Trophoblast cell (in vitro differentiated cells and primary cell): ENCODE measurements around the gene VEGFD.

Experiments used
- DNase-seq, 2 donors: peaks; one replicate each; pipeline ENCODE4 v3.0.0-alpha.2; 2016
- H2AFZ ChIP-seq: 2 replicates; pipeline ENCODE4 v1.6.1; 2013; ENCODE audit warnings: low read length, moderate library complexity, mild to moderate bottlenecking; ENCODE audit not compliant: insufficient read depth, poor library complexity
- H2AK5ac ChIP-seq: 2 replicates; pipeline ENCODE4 v1.6.1; 2013; ENCODE audit warnings: mild to moderate bottlenecking, low read length
- H2BK120ac ChIP-seq: 2 replicates; pipeline ENCODE4 v1.6.1; 2013; ENCODE audit warnings: low read length, mild to moderate bottlenecking, moderate library complexity; ENCODE audit not compliant: insufficient read depth, poor library complexity
- H2BK12ac ChIP-seq: 2 replicates; pipeline ENCODE4 v1.6.1; 2013; ENCODE audit warnings: mild to moderate bottlenecking, low read length, moderate library complexity
- H2BK5ac ChIP-seq: 2 replicates; pipeline ENCODE4 v1.6.1; 2013; ENCODE audit warnings: low read length, low read depth, moderate library complexity, mild to moderate bottlenecking; ENCODE audit not compliant: poor library complexity
- H3K14ac ChIP-seq: 2 replicates; pipeline ENCODE4 v1.6.1; 2013; ENCODE audit warnings: mild to moderate bottlenecking, low read length
- H3K18ac ChIP-seq: 2 replicates; pipeline ENCODE4 v1.6.1; 2013; ENCODE audit warnings: mild to moderate bottlenecking, low read length
- H3K23ac ChIP-seq: 2 replicates; pipeline ENCODE4 v1.6.1; 2013; ENCODE audit warnings: low read length
- H3K27ac ChIP-seq: 2 replicates; pipeline ENCODE4 v1.5.1; 2013; ENCODE audit warnings: low read depth, mild to moderate bottlenecking, inconsistent platforms, low read length, moderate library complexity
- H3K27me3 ChIP-seq: 2 replicates; pipeline ENCODE4 v1.6.1; 2013; ENCODE audit warnings: inconsistent platforms, mild to moderate bottlenecking, low read length, moderate library complexity; ENCODE audit not compliant: insufficient read depth
- H3K36me3 ChIP-seq, 2 experiments: 1 replicate in 1 of 2; 2 replicates in 1 of 2; pipeline ENCODE4 v1.6.1; 2013; ENCODE audit warnings: low read length in 2 of 2, mild to moderate bottlenecking in 2 of 2, moderate library complexity in 1 of 2; ENCODE audit not compliant: insufficient read depth in 2 of 2, control insufficient read depth in 1 of 2
- H3K4ac ChIP-seq: 2 replicates; pipeline ENCODE4 v1.6.1; 2013; ENCODE audit warnings: low read depth, mild to moderate bottlenecking, low read length, moderate library complexity
- H3K4me1 ChIP-seq, 2 experiments: 1 replicate in 1 of 2; 2 replicates in 1 of 2; pipeline ENCODE4 v1.6.1; 2013; ENCODE audit warnings: low read length in 2 of 2, mild to moderate bottlenecking in 2 of 2, moderate library complexity in 1 of 2; ENCODE audit not compliant: insufficient read depth in 2 of 2, control insufficient read depth in 1 of 2
- H3K4me2 ChIP-seq: 2 replicates; pipeline ENCODE4 v1.6.1; 2013; ENCODE audit warnings: inconsistent platforms, mild to moderate bottlenecking, low read length, moderate library complexity
- H3K4me3 ChIP-seq: 2 replicates; pipeline ENCODE4 v1.5.1; 2013; ENCODE audit warnings: mild to moderate bottlenecking, low read depth, low read length, inconsistent platforms
- H3K79me1 ChIP-seq: one replicate; pipeline ENCODE4 v1.6.1; 2013; ENCODE audit warnings: low read length
- H3K79me2 ChIP-seq: 2 replicates; pipeline ENCODE4 v1.6.1; 2013; ENCODE audit warnings: low read length, mild to moderate bottlenecking; ENCODE audit not compliant: control insufficient read depth, insufficient read depth, poor library complexity
- H3K9ac ChIP-seq: 2 replicates; pipeline ENCODE4 v1.6.1; 2013; ENCODE audit warnings: mild to moderate bottlenecking, low read length
- H3K9me3 ChIP-seq: 2 replicates; pipeline ENCODE4 v1.6.1; 2013; ENCODE audit warnings: low read depth, mild to moderate bottlenecking, control low read depth, inconsistent platforms, low read length; ENCODE audit not compliant: insufficient read depth
- H4K12ac ChIP-seq: 2 replicates; pipeline ENCODE4 v1.6.1; 2013; ENCODE audit warnings: low read depth, mild to moderate bottlenecking, low read length, moderate library complexity
- H4K8ac ChIP-seq: 2 replicates; pipeline ENCODE4 v1.6.1; 2013; ENCODE audit warnings: low read depth, mild to moderate bottlenecking, low read length, moderate library complexity
- H4K91ac ChIP-seq: one replicate; pipeline ENCODE4 v1.6.1; 2013; ENCODE audit warnings: low read depth, mild to moderate bottlenecking, low read length, moderate library complexity
- WGBS: extraction: QIAGEN DNeasy Blood & Tissue Kit; methylation state at CpG from one replicate; pipeline ENCODE4 v1.1.7; 2013; ENCODE audit warnings: missing lambda C conversion rate; ENCODE audit not compliant: insufficient read length, insufficient coverage; ENCODE audit errors: extremely low coverage; 5-methylcytosine and 5-hydroxymethylcytosine counted together

The VEGFD gene

DNA sequence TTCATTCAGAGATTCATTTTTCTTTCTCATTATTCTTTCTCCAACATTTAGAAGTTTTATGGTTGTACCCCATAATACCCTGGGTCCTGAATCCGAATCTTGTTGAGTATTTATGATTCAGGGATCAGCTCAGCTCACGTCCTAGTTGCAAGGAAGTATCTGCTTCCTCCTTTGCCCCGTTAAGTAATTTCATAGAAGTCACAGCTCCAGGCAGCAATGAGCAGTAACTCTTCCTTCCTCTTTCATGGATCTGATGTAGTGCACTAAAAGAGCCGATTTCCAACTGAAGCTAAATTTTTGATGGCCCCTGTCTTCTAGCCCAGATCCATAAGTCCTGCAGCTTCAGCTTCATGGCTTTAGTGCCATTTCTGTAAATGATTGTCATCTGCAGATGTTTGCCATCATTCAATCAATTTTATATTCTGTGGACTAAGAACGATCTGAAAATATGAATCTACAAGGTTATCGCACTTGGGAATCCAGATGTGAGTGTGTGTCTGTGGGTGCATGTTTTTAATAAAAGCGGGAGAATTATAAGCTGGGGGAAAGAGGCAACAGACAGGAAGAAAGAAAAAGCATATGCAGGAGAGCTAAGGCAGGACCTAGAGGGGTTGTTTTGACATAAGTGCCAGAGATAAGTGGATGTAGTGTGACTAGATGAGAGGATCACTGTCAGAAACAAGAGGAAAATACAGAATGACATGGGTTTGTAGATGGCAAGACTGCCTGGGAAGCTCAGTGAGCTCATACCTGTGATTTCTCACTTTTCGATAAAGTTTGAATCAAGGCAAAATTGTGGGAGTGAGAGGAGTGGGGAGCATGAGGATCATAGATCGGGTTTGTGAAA, 17.5 kb downstream of the VEGFD start:
- no peaks in the 10 kb centered on the region for H3K36me3 ChIP-seq
- no peak overlapping the region for H3K4ac ChIP-seq
- no peak overlapping the region for H3K23ac ChIP-seq
- no peak overlapping the region for H3K9ac ChIP-seq
- H2BK120ac ChIP-seq, result no peak overlapping the region
- H3K9me3 ChIP-seq, result no peaks in the 10 kb centered on the region
- no peak overlapping the region for H2AK5ac ChIP-seq
- no peak overlapping the region for H4K12ac ChIP-seq
- no peak overlapping the region for H3K18ac ChIP-seq
- no CpG with 5 or more reads among the region's 9 CpGs for WGBS
- H3K79me2 ChIP-seq, result no peaks in the 10 kb centered on the region
- DNase-seq, result no peak
- no peaks in the 10 kb centered on the region for H3K27me3 ChIP-seq
- H3K14ac ChIP-seq, result no peak overlapping the region
- no peak overlapping the region for H4K8ac ChIP-seq
- H4K91ac ChIP-seq, result no peak overlapping the region
- no peak overlapping the region for H2AFZ ChIP-seq
- no peak overlapping the region for H3K4me3 ChIP-seq
- H3K4me1 ChIP-seq, result no peaks in the 10 kb centered on the region
- H3K27ac ChIP-seq, result no peak overlapping the region
- no peak overlapping the region for H2BK5ac ChIP-seq
- no peak overlapping the region for H3K4me2 ChIP-seq
- H3K79me1 ChIP-seq, result no peaks in the 10 kb centered on the region
- no peak overlapping the region for H2BK12ac ChIP-seq

DNA sequence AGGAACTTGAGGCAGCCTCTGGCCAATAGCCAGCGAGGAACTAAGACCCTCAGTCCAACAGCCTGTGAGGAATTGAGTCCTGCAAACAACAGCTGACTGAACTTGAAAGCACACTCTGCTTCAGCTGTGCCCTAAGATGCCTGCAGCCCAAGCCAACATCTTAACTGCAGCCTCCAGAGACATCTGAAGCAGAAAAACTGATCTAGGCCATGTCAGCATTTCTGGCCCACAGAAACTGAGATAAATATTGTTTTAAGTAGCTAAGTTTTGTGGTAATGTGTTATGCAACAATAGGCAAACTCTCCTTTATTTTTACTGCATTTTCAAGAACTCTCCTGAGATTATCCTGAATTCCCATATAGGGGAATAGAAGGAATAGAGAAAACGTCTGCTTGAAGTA, 24.5 kb downstream of the VEGFD start:
- Histone ChIP-seq H3K79me1 (no peaks in the 10 kb centered on the region), H2AFZ (no peak overlapping the region), H3K4me3 (no peak overlapping the region), H3K36me3 (no peaks in the 10 kb centered on the region), H4K8ac (no peak overlapping the region), H3K14ac (no peak overlapping the region), H2BK5ac (no peak overlapping the region), H3K4me2 (no peak overlapping the region), H2BK12ac (no peak overlapping the region), H2AK5ac (no peak overlapping the region), H3K23ac (no peak overlapping the region), H4K91ac (no peak overlapping the region), H3K27ac (no peak overlapping the region), H3K79me2 (no peaks in the 10 kb centered on the region), H3K27me3 (no peaks in the 10 kb centered on the region), H3K9me3 (no peaks in the 10 kb centered on the region), H3K18ac (no peak overlapping the region), H3K9ac (no peak overlapping the region), H3K4me1 (no peaks in the 10 kb centered on the region), H2BK120ac (no peak overlapping the region), H3K4ac (no peak overlapping the region), H4K12ac (no peak overlapping the region)
- no peak for DNase-seq
- no CpG with 5 or more reads among the region's 2 CpGs for WGBS

DNA sequence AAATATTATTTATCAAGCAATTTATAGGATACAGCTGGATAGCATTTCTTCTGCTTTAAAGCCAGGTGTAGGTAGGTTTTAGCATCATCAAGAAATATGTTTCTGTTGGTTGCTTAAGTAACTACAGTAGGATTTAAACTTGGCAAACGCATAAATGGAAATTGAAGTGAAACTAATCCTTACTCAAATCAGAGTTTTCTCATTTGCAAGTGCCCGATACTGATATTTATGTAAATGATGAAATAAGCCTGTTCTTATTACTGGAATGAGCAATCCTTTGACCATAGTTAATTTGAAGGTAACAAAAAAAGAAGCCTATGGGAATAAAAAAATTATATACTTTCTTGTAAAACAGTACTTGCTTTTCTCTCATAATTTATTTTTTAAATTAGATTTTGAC, 25.7 kb downstream of the VEGFD start:
- Histone ChIP-seq H3K27ac (no peak overlapping the region), H3K36me3 (no peaks in the 10 kb centered on the region), H2AK5ac (no peak overlapping the region), H4K8ac (no peak overlapping the region), H3K4ac (no peak overlapping the region), H2BK120ac (no peak overlapping the region), H3K27me3 (no peaks in the 10 kb centered on the region), H3K4me1 (no peaks in the 10 kb centered on the region), H3K79me2 (no peaks in the 10 kb centered on the region), H3K14ac (no peak overlapping the region), H3K4me2 (no peak overlapping the region), H3K18ac (no peak overlapping the region), H2BK5ac (no peak overlapping the region), H4K91ac (no peak overlapping the region), H3K79me1 (no peaks in the 10 kb centered on the region), H4K12ac (no peak overlapping the region), H3K9me3 (no peaks in the 10 kb centered on the region), H3K23ac (no peak overlapping the region), H3K4me3 (no peak overlapping the region), H2BK12ac (no peak overlapping the region), H2AFZ (no peak overlapping the region), H3K9ac (no peak overlapping the region)
- WGBS, result no CpG with 5 or more reads among the region's 2 CpGs
- no peak for DNase-seq

DNA sequence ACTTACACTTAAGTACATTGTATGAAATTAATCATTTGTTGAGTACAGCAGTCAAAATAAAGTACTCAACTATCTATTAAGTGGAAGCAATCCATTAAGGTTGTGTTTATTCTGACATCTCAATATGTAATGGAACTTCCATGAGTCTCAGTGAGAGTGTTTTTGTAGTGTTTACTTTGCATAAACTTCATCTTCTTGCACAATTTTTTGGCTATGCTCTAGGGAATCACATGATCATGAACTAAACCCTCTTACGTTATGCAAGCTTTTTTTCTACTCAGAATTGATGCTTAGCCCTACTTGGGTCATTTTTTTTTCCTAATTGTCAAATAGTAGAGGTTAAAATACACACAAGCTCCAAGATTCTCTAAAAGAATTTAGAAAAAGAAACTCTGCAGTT, 27.8 kb downstream of the VEGFD start:
- H4K12ac ChIP-seq, result no peak overlapping the region
- no peak overlapping the region for H3K23ac ChIP-seq
- H2BK5ac ChIP-seq, result no peak overlapping the region
- H2AFZ ChIP-seq, result no peak overlapping the region
- H3K4ac ChIP-seq, result no peak overlapping the region
- H3K4me2 ChIP-seq, result no peak overlapping the region
- H3K27ac ChIP-seq, result no peak overlapping the region
- no peaks in the 10 kb centered on the region for H3K4me1 ChIP-seq
- H3K18ac ChIP-seq, result no peak overlapping the region
- H3K36me3 ChIP-seq, result no peaks in the 10 kb centered on the region
- no peak overlapping the region for H3K14ac ChIP-seq
- H3K4me3 ChIP-seq, result no peak overlapping the region
- H3K9me3 ChIP-seq, result no peaks in the 10 kb centered on the region
- no peak overlapping the region for H2AK5ac ChIP-seq
- H3K9ac ChIP-seq, result no peak overlapping the region
- no peaks in the 10 kb centered on the region for H3K27me3 ChIP-seq
- H4K91ac ChIP-seq, result no peak overlapping the region
- H2BK12ac ChIP-seq, result no peak overlapping the region
- no peaks in the 10 kb centered on the region for H3K79me1 ChIP-seq
- no peak overlapping the region for H4K8ac ChIP-seq
- no peak for DNase-seq
- H2BK120ac ChIP-seq, result no peak overlapping the region
- WGBS, result no CpG with 5 or more reads among the region's 1 CpG
- no peaks in the 10 kb centered on the region for H3K79me2 ChIP-seq
